NCI-H345 treated with DMSO at 0.1 percent for 48 hours (cell line): ENCODE measurements around the gene HPDL.
"Not testable (repeated sequence)": the region's sequence is repeated elsewhere in the genome, so short reads cannot be mapped to it uniquely, and the experiment has no call there.

Experiments
- DNase-seq: peaks from one replicate; lab custom pipeline; 2025; ENCODE audit not compliant: unreplicated experiment; lab: John Stamatoyannopoulos, UW

Gene HPDL

GRCh38 chr1:45348966-45349677 lies 22.4 kb downstream of the HPDL start:
- no peak for DNase-seq

- DNase-seq, result no peak
Measured at GRCh38 chr1:45351508-45351907, 24.8 kb downstream of the HPDL start.

DNA sequence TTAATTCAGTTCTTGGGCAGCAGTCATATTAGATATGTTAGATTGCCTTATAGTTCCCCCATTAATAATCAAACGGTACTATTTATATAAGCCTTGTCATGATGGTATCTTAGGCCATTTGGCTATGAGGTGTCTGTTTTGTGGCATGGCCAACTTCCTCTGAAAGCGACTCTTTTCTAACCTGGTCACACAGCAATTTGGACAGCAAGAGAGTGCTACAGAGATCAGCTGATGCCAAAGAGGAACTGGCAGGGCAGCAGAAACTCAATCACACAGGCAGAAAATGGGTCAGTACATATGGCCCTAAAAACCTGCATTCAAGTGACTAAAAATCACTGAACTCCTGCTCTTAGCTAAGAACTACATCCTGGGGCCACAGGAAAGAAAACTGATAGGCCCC lies 27.0 kb downstream of the HPDL start:
- DNase-seq, result no peak

DNA sequence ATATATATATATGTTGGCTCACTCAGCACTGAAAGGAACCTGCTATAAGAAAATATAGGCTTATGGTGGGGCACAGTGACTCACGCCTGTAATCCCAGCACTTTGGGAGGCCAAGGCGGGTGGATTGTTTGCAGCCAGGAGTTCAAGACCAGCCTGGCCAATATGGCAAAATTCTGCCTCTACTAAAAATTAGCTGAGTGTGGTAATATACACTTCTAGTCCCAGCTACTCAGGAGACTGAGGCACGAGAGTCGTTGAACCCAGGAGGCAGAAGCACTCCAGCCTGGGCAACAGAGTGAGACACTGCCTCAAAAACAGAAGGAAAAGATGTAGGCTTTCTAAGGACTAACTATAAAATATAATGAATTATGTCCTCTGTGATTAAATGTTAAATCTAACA lies 28.1 kb downstream of the HPDL start:
- DNase-seq, result no peak

DNA sequence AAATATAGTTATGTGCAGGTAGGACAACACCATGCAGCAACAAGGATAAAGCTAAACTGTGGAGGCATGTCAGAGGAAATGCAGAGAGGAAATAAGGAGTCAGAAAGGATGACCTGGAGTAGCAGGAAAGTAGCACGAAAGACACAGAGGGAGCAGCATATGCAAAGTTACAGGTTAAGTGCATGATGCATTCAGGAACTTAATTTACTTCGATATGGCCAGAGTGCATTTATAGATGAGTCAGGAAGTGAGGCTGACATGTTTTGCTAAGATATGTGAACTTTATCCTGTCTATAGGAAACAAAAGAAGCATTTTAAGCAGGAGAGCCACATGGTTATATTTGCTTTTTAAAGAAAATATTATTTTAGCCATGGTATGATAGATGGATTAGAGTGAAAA lies 29.0 kb downstream of the HPDL start:
- no peak for DNase-seq

- no peak for DNase-seq
Measured at GRCh38 chr1:45356186-45356585, 29.5 kb downstream of the HPDL start.

- no peak for DNase-seq
Measured at GRCh38 chr1:45359882-45360513, 33.3 kb downstream of the HPDL start.

DNA sequence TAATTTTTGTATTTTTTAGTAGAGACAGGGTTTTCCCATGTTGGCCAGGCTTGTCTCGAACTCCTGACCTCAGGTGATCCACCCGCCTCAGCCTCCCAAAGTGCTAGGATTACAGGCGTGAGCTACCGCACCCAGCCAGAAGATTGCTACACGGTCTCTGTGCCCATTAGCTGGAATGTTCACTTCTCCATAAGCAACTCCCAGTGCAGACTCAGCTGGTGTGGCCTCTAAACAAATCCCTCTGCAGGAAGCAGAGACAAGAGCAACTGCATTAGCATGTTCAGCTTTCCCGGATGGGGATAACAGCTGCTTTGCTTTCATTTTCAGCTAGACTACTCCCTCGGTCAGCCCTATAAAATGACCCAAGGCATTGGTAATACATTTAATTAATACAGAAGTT lies 34.3 kb downstream of the HPDL start:
- not testable (repeated sequence) for DNase-seq

- DNase-seq, result no peak
Measured at GRCh38 chr1:45364294-45364693, 37.6 kb downstream of the HPDL start.

- DNase-seq, result no peak
Measured at GRCh38 chr1:45365051-45365450, 38.4 kb downstream of the HPDL start.

DNA sequence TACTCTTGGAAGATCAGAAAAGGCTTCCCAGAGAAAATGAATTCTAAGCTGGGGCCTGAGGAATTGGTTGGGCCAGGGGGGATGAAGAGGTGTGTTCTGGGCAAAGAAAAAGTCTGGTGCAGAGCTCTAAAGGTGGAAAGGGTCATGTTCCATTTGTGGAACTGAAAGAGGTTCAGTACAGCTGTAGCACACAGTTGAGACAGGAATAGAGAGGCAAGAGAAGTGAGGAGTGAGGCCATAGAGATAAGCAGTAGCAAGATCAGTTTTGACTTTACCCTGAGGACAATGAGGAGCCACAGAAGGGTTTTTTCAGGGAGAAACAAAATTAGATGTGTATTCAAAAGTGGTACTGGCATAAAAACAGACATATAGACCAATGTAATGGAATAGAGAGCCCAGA lies 43.9 kb downstream of the HPDL start:
- DNase-seq, result no peak

GRCh38 chr1:45373573-45373972 lies 46.9 kb downstream of the HPDL start:
- no peak for DNase-seq

GRCh38 chr1:45375104-45376090 lies 48.7 kb downstream of the HPDL start:
- no peak for DNase-seq

DNA sequence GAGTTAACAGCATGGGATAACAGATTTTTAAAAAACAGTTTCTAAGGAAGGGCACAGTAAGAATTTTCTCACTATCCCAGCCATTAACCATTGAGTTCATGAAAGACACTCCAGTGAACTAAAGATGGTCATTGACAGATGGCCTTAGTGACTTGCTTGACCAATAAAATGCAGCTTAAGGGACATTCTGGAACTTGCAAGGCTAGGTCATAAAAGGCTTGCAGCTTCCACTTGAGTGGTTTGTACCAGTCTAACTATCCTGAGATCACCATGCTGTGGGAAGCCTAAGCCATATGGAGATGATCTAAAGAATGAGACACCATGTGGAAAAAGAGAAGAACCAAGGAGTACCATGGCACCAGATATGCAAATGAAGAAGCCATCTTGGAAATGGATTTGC lies 51.5 kb downstream of the HPDL start:
- no peak for DNase-seq
